ENCODE measurements around the gene MCM9. TPM values are rescaled to one million over a fixed set of nuclear protein-coding genes. Genes with fewer than 3 reads are reported as not detected.

Gene MCM9
- total RNA-seq, 1 donor from 2014 or later = 15.6 TPM

GRCh38 chr6:118896339-118897136 is 38.4 kb downstream of the MCM9 start:
- DNase-seq (ENCODE audit: extremely low spot score, unreplicated experiment) = no peak
- H3K9me3 Mint-ChIP-seq (ENCODE audit: unreplicated experiment) = no peaks in the 10 kb centered on the region
- peaks cover 11% of the 10 kb centered on the region for H3K36me3 Mint-ChIP-seq (ENCODE audit: unreplicated experiment)
- H3K4me1 Mint-ChIP-seq (ENCODE audit: unreplicated experiment) = peaks cover 39% of the 10 kb centered on the region
- H3K27ac Mint-ChIP-seq (ENCODE audit: unreplicated experiment) = peak overlapping the region; percentile 86
- no peaks in the 10 kb centered on the region for H3K27me3 Mint-ChIP-seq (ENCODE audit: unreplicated experiment)
- peak overlapping the region; percentile 69 for H3K4me3 Mint-ChIP-seq (ENCODE audit: unreplicated experiment)
- peak; percentile 60 for TF ChIP-seq CTCF (IDR thresholded peaks at IDR 0.05)

GRCh38 chr6:118895859-118896258 is 39.1 kb downstream of the MCM9 start:
- Mint-ChIP-seq H3K36me3 (ENCODE audit: unreplicated experiment) (peaks cover 11% of the 10 kb centered on the region), H3K9me3 (ENCODE audit: unreplicated experiment) (no peaks in the 10 kb centered on the region), H3K4me1 (ENCODE audit: unreplicated experiment) (peaks cover 37% of the 10 kb centered on the region), H3K27ac (ENCODE audit: unreplicated experiment) (peak overlapping the region; percentile 86), H3K4me3 (ENCODE audit: unreplicated experiment) (peak overlapping the region; percentile 69), H3K27me3 (ENCODE audit: unreplicated experiment) (no peaks in the 10 kb centered on the region)
- DNase-seq (ENCODE audit: extremely low spot score, unreplicated experiment) = no peak
- no peak for TF ChIP-seq CTCF (IDR thresholded peaks at IDR 0.05)

- peak overlapping the region; percentile 81 for H3K4me3 Mint-ChIP-seq (ENCODE audit: unreplicated experiment)
- peaks cover 36% of the 10 kb centered on the region for H3K4me1 Mint-ChIP-seq (ENCODE audit: unreplicated experiment)
- no peaks in the 10 kb centered on the region for H3K9me3 Mint-ChIP-seq (ENCODE audit: unreplicated experiment)
- H3K27ac Mint-ChIP-seq (ENCODE audit: unreplicated experiment) = peak overlapping the region; percentile 88
- DNase-seq (ENCODE audit: extremely low spot score, unreplicated experiment) = no peak
- TF ChIP-seq CTCF (IDR thresholded peaks at IDR 0.05) = no peak
- peaks cover 11% of the 10 kb centered on the region for H3K36me3 Mint-ChIP-seq (ENCODE audit: unreplicated experiment)
- no peaks in the 10 kb centered on the region for H3K27me3 Mint-ChIP-seq (ENCODE audit: unreplicated experiment)
Measured at GRCh38 chr6:118895261-118895560, 39.7 kb downstream of the MCM9 start.

DNA sequence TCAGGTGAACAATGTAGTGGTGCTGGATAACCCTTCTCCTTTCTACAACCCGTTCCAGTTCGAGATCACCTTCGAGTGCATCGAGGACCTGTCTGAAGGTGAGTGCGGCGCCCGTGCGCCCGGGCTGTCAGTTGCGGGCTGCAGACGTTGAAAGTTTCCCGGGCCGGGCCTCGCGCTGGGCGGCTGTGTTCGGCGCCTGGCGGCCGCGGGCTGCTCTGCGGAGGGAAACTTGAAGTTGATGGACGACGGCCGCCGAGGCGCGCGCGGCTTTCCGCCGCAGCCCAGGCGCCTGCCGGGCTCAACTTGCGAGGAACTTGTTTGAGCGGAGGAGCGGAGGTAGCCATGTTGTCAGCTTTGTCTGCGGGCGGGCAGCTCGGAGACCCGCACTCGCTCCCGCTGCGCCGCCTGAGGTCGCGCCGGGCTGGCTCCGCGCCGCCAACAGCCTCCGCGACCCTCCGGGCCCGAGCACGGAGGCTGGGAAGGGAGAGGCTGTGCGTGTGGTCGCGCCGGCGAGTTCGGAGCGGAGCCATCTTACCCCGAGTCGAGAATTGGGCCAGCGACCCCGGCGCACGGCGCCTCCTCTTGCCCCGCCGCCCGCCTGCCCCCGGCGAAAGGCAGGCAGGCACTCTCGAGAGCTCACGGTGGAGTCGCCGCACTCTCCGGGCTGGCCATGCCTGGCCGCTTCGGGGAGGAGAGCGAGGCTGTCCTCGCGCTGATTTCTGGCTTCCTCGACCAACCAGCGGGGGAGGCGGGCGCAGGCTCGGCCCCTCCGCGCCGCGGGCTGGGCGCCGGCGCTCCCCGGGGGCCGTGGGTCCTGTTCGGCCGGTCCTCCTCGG is 40.3 kb downstream of the MCM9 start:
- H3K27me3 Mint-ChIP-seq (ENCODE audit: unreplicated experiment) = no peaks in the 10 kb centered on the region
- peak overlapping the region; percentile 92 for H3K27ac Mint-ChIP-seq (ENCODE audit: unreplicated experiment)
- peak; percentile 87 for DNase-seq (ENCODE audit: extremely low spot score, unreplicated experiment)
- H3K9me3 Mint-ChIP-seq (ENCODE audit: unreplicated experiment) = no peaks in the 10 kb centered on the region
- peak overlapping the region; percentile 89 for H3K4me3 Mint-ChIP-seq (ENCODE audit: unreplicated experiment)
- H3K4me1 Mint-ChIP-seq (ENCODE audit: unreplicated experiment) = peaks cover 36% of the 10 kb centered on the region
- peaks cover 9% of the 10 kb centered on the region for H3K36me3 Mint-ChIP-seq (ENCODE audit: unreplicated experiment)
- no peak for TF ChIP-seq CTCF (IDR thresholded peaks at IDR 0.05)

DNA sequence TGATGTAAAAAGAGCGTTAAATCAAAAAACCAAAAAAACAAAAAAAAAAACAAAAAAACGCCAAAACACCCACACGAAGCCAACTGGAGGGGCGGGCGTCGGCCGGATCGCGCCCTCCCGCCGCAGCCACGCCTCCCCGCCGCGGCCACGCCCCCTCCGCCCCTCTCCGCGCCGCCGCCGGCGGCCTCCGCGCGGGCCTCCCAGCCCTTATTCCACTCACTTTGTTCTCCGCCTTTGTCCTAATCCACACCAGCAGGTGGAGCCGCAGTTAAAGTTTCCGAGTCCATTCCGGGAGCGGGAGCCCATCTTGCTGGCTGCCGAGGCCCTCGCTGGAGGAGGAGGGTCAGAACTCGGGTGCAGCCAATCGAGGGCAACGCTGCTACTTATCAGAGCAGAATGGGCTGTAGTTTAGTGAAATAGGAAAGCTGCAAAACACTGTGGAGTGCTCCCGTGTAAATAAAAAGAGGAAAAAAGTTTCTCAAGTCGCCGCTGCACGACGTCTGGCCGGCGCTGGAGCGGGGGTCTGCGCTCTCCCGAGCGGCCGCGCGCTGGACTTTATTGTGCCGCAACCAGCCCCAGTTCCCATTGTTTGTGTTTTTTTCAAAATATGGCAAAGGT is 41.0 kb downstream of the MCM9 start, which contains the start of gene ASF1A:
Gene ASF1A, plus strand, starts transcription at position 346 of the 618 bp plus-strand sequence. Its CDS starts 262 bp downstream, at position 608.
- Mint-ChIP-seq H3K4me3 (ENCODE audit: unreplicated experiment) (peak within 1 kb of the TSS; percentile 89), H3K9me3 (ENCODE audit: unreplicated experiment) (no peaks in the 10 kb centered on the region), H3K27ac (ENCODE audit: unreplicated experiment) (peak within 1 kb of the TSS; percentile 99)

More for the DNA sequence above, 41.0 kb downstream of the MCM9 start, which contains the start of gene ASF1A:
- Mint-ChIP-seq H3K4me1 (ENCODE audit: unreplicated experiment) (peaks cover 32% of the 10 kb centered on the region), H3K36me3 (ENCODE audit: unreplicated experiment) (peaks cover 7% of the 10 kb centered on the region), H3K27me3 (ENCODE audit: unreplicated experiment) (no peaks in the 10 kb centered on the region)
- peak; percentile 67 for TF ChIP-seq CTCF (IDR thresholded peaks at IDR 0.05)
- DNase-seq (ENCODE audit: extremely low spot score, unreplicated experiment) = peak; percentile 99
